OCI-LY3 (cell line): ENCODE data around the gene CGN.

ENCODE experiments used
- CTCF ChIP-seq: fragments of 200-600, 300-600 bp; sonication (generic); IDR thresholded peaks from 2 replicates; pipeline ENCODE4 v1.5.1; 2014; ENCODE audit warnings: antibody characterized with exemption, low read length, low read depth
- EZH2phosphoT487 ChIP-seq: fragments of 200-600 bp; shearing (Covaris generic); IDR thresholded peaks from 2 replicates; pipeline ENCODE4 v1.6.1; 2018; ENCODE audit warnings: antibody characterized with exemption, mixed run types, low read depth

GRCh38 chr1:151578941-151579340 lies 67.8 kb downstream of the CGN start:
- TF ChIP-seq CTCF (no peak), EZH2phosphoT487 (no peak)
